ENCODE measurements around the gene LMO4. TPM values are rescaled to one million over a fixed set of nuclear protein-coding genes. Genes with fewer than 3 reads are reported as not detected.

The LMO4 gene
- total RNA-seq (10 to 100 TPM; 10.5 to 35.1 (median 19.3) TPM), polyA plus RNA-seq (10 to 100 TPM; 20.1 to 22.8 TPM)

- ATAC-seq (peak; percentile 75 to 85 (median 80)), DNase-seq (peak; percentile 93 to 97 (median 96)), FAIRE-seq (peak; percentile 51)
- H3K4me1 ChIP-seq, result peaks cover 2 to 17% (median 6%) of the 10 kb centered on the region in 3 donors
- H3K27ac ChIP-seq, result peak within 1 kb of the TSS; percentile 87 to 97 (median 95)
- H3K27me3 ChIP-seq, result no peaks in the 10 kb centered on the region
- intact Hi-C loops (cut with DNase I), result no loop called here
- no peaks in the 10 kb centered on the region for H3K9me3 ChIP-seq
- 0% methylated on average over 68 to 93 of the region's 93 CpGs for WGBS, 2 donors
- peak within 1 kb of the TSS; percentile 59 to 80 (median 65) for H3K4me3 ChIP-seq
- no peaks in the 10 kb centered on the region for H3K36me3 ChIP-seq
- TF ChIP-seq CTCF (IDR thresholded peaks at IDR 0.05), result no peak
Measured at GRCh38 chr1:87328272-87329050, at the start of gene LMO4. TSS of gene LMO4 (plus strand) at chr1:87328880. CDS start at chr1:87332016, 3,136 bp downstream.

GRCh38 chr1:87279536-87279875 lies 49.2 kb upstream of the LMO4 start:
- whole genome bisulfite sequencing, 2 donors, result 74 to 85% methylated on average over 2 of the region's 2 CpGs
- Histone ChIP-seq H3K4me3 (no peak overlapping the region), H3K27ac (no peak overlapping the region), H3K27me3 (no peaks in the 10 kb centered on the region), H3K9me3 (no peaks in the 10 kb centered on the region), H3K4me1 (no peaks in the 10 kb centered on the region), H3K36me3 (no peaks in the 10 kb centered on the region)
- DNase-seq (no peak), FAIRE-seq (no peak), ATAC-seq (peak in 3 of 4 donors; percentile 30 to 54 (median 49))
- intact Hi-C loops (cut with DNase I), result no loop called here
- TF ChIP-seq CTCF (IDR thresholded peaks at IDR 0.05), result no peak

GRCh38 chr1:87279966-87280535 lies 48.6 kb upstream of the LMO4 start:
- Histone ChIP-seq H3K36me3 (no peaks in the 10 kb centered on the region), H3K27ac (no peak overlapping the region), H3K4me1 (no peaks in the 10 kb centered on the region), H3K4me3 (no peak overlapping the region), H3K9me3 (no peaks in the 10 kb centered on the region), H3K27me3 (no peaks in the 10 kb centered on the region)
- DNase-seq (no peak), ATAC-seq (no peak), FAIRE-seq (no peak)
- 72 to 73% methylated on average over 2 of the region's 2 CpGs for WGBS, 2 donors
- TF ChIP-seq CTCF (IDR thresholded peaks at IDR 0.05), result no peak
- intact Hi-C loops (cut with DNase I), result no loop called here

GRCh38 chr1:87284456-87285240 lies 44.0 kb upstream of the LMO4 start:
- DNase-seq (no peak), FAIRE-seq (no peak), ATAC-seq (no peak)
- Histone ChIP-seq H3K36me3 (no peaks in the 10 kb centered on the region), H3K4me1 (no peaks in the 10 kb centered on the region), H3K27ac (no peak overlapping the region), H3K4me3 (no peak overlapping the region), H3K9me3 (no peaks in the 10 kb centered on the region), H3K27me3 (no peaks in the 10 kb centered on the region)
- no peak for TF ChIP-seq CTCF (IDR thresholded peaks at IDR 0.05)
- intact Hi-C loops (cut with DNase I), result no loop called here
- 56 to 61% methylated on average over 13 of the region's 13 CpGs for WGBS, 2 donors
